ENCODE results near the gene SFT2D1. TPM values are rescaled to one million over a fixed set of nuclear protein-coding genes. Genes with fewer than 3 reads are reported as not detected.

SFT2D1 gene
- total RNA-seq, 1 experiment from 2014 or later = 40.2 TPM

DNA sequence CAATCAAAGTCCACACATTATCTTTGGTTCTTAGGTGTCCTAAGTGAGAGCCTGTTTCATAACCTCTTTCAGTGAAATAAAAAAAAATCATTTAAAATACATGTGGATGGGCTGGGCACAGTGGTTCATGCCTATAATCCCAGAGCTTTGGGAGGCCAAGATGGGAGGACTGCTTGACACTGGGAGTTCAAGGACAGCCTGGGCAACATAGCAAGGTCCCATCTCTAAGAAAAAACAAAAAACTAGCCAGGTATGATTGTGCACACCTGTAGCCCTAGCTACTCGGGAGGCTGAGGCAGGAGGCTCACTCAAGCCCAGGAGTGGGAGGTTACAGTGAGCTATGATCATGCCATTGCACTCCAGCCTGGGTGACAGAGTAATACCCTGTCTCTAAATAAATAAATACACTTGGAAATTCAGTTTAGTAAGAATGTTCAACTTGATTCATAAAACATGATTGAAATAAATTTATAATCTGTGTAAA is 36.8 kb upstream of the SFT2D1 start:
- no peak overlapping the region for H3K4ac ChIP-seq (ENCODE audit: low read depth, low read length)
- no peak overlapping the region for H2BK120ac ChIP-seq (ENCODE audit: low read depth, low read length, poor library complexity, severe bottlenecking)
- no CpG with 5 or more reads among the region's 1 CpG for WGBS (ENCODE audit: extremely low coverage, insufficient read length, low lambda C conversion rate)
- H2AFZ ChIP-seq (ENCODE audit: low read length) = no peak overlapping the region
- H3K27me3 Mint-ChIP-seq (ENCODE audit: low read depth) = no peaks in the 10 kb centered on the region
- H3K27ac Mint-ChIP-seq = no peak overlapping the region
- H2BK15ac ChIP-seq (ENCODE audit: low read depth, low read length) = no peak overlapping the region
- H3K4me3 Mint-ChIP-seq = no peak overlapping the region
- H4K8ac ChIP-seq (replicated peaks; ENCODE audit: insufficient read length, low read depth, low read length) = no peak overlapping the region
- no peak overlapping the region for H3K4me2 ChIP-seq (ENCODE audit: insufficient read depth, insufficient read length, low read length)
- H2BK20ac ChIP-seq (ENCODE audit: low read depth, low read length, poor library complexity, severe bottlenecking) = no peak overlapping the region
- no peaks in the 10 kb centered on the region for H3K79me2 ChIP-seq (ENCODE audit: insufficient read depth, low read length)
- no peak overlapping the region for H3K23ac ChIP-seq (ENCODE audit: insufficient read length, low read depth, low read length)
- H2AK5ac ChIP-seq (ENCODE audit: insufficient read length, low read length) = no peak overlapping the region
- no peak overlapping the region for H3K27ac ChIP-seq (ENCODE audit: insufficient read length, low read depth, low read length)
- H3K36me3 Mint-ChIP-seq (ENCODE audit: insufficient read depth in 1 of 3, low read depth in 3 of 3) = no peaks in the 10 kb centered on the region
- no peak overlapping the region for H3K18ac ChIP-seq (ENCODE audit: insufficient read length, low read depth, low read length)
- peaks cover 4% of the 10 kb centered on the region; the same call in 1 of the 2 replicates for H3K4me1 ChIP-seq (ENCODE audit: insufficient read depth, low read length)
- H3K79me1 ChIP-seq (ENCODE audit: insufficient read depth, low read depth, low read length, poor library complexity, severe bottlenecking) = no peaks in the 10 kb centered on the region
- H4K91ac ChIP-seq (ENCODE audit: insufficient read length, low read depth, low read length) = no peak overlapping the region
- DNase-seq = no peak
- peaks cover 5 to 19% of the 10 kb centered on the region in 2 experiments for H3K4me1 Mint-ChIP-seq
- H3K23me2 ChIP-seq (ENCODE audit: insufficient read length, low read depth, low read length, poor library complexity, severe bottlenecking) = peaks cover 9% of the 10 kb centered on the region
- no peak overlapping the region for H2BK5ac ChIP-seq (ENCODE audit: insufficient read length, low read length)
- no peak overlapping the region for H2BK12ac ChIP-seq (ENCODE audit: insufficient read length, low read depth, low read length)
- H3K9me3 Mint-ChIP-seq = no peaks in the 10 kb centered on the region
- H3K14ac ChIP-seq (ENCODE audit: insufficient read depth, low read length) = no peak overlapping the region
- no peak overlapping the region for H3T11ph ChIP-seq (ENCODE audit: low read length)
- H4K5ac ChIP-seq (ENCODE audit: insufficient read length, low read depth, low read length) = no peak overlapping the region
- H4K20me1 ChIP-seq (ENCODE audit: control insufficient read depth, insufficient read depth, insufficient read length) = no peaks in the 10 kb centered on the region
- no peaks in the 10 kb centered on the region for H3K9me3 ChIP-seq (ENCODE audit: control insufficient read depth, low read depth, low read length)
- H3K27me3 ChIP-seq (ENCODE audit: insufficient read depth, low read length) = no peaks in the 10 kb centered on the region
- H3K9ac ChIP-seq (ENCODE audit: extremely low read depth, insufficient read length, low read length) = no peak overlapping the region
- H3K56ac ChIP-seq (ENCODE audit: insufficient read length, low read depth, low read length) = no peak overlapping the region
- TF ChIP-seq, protein P1, sequence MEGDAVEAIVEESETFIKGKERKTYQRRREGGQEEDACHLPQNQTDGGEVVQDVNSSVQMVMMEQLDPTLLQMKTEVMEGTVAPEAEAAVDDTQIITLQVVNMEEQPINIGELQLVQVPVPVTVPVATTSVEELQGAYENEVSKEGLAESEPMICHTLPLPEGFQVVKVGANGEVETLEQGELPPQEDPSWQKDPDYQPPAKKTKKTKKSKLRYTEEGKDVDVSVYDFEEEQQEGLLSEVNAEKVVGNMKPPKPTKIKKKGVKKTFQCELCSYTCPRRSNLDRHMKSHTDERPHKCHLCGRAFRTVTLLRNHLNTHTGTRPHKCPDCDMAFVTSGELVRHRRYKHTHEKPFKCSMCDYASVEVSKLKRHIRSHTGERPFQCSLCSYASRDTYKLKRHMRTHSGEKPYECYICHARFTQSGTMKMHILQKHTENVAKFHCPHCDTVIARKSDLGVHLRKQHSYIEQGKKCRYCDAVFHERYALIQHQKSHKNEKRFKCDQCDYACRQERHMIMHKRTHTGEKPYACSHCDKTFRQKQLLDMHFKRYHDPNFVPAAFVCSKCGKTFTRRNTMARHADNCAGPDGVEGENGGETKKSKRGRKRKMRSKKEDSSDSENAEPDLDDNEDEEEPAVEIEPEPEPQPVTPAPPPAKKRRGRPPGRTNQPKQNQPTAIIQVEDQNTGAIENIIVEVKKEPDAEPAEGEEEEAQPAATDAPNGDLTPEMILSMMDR (conservative IDR thresholded peaks at IDR 0.05) = no peak
